Stimulated activated CD4-positive, alpha-beta T cell treated with anti-CD3 and anti-CD28 coated beads, TNF-alpha, amount 100 ng/mL, for 4 hours (primary cell): ENCODE results near the gene GABRB2.

Source experiments
- DNase-seq, 3 experiments: peaks; one replicate each; pipeline ENCODE4 v3.0.0-alpha.2; 2020; ENCODE audit warnings: low read depth in 3 of 3

The GABRB2 gene

GRCh38 chr5:161387121-161387520 lies 159.4 kb downstream of the GABRB2 start:
- no peak for DNase-seq

- no peak for DNase-seq
These were observed 161.5 kb downstream of the GABRB2 start for GRCh38 chr5:161385027-161385426.

- no peak for DNase-seq
These were observed 163.8 kb downstream of the GABRB2 start for GRCh38 chr5:161382685-161383084.

- DNase-seq: no peak
These were observed 166.0 kb downstream of the GABRB2 start for GRCh38 chr5:161380486-161380885.

- no peak for DNase-seq
These were observed 167.8 kb downstream of the GABRB2 start for GRCh38 chr5:161378701-161379100.

GRCh38 chr5:161376034-161376433 lies 170.5 kb downstream of the GABRB2 start:
- DNase-seq: no peak

- DNase-seq: no peak
These were observed 173.2 kb downstream of the GABRB2 start for GRCh38 chr5:161373345-161373707.

- DNase-seq: no peak
These were observed 173.7 kb downstream of the GABRB2 start for GRCh38 chr5:161372682-161373344.

GRCh38 chr5:161369022-161369421 lies 177.5 kb downstream of the GABRB2 start:
- no peak for DNase-seq

GRCh38 chr5:161358446-161358845 lies 188.1 kb downstream of the GABRB2 start:
- no peak for DNase-seq

GRCh38 chr5:161344234-161344633 lies 202.3 kb downstream of the GABRB2 start:
- DNase-seq: no peak

- DNase-seq: no peak
These were observed 203.6 kb downstream of the GABRB2 start for GRCh38 chr5:161342886-161343285.

- DNase-seq: no peak
These were observed 206.5 kb downstream of the GABRB2 start for GRCh38 chr5:161340012-161340411.

GRCh38 chr5:161333194-161333880 lies 213.2 kb downstream of the GABRB2 start:
- no peak for DNase-seq

- no peak for DNase-seq
These were observed 214.2 kb downstream of the GABRB2 start for GRCh38 chr5:161332343-161332742.

GRCh38 chr5:161314033-161314432 lies 232.5 kb downstream of the GABRB2 start:
- DNase-seq: no peak

GRCh38 chr5:161312882-161313281 lies 233.6 kb downstream of the GABRB2 start:
- no peak for DNase-seq

GRCh38 chr5:161311965-161312364 lies 234.6 kb downstream of the GABRB2 start:
- DNase-seq: no peak

GRCh38 chr5:161311146-161311708 lies 235.3 kb downstream of the GABRB2 start:
- DNase-seq: no peak

- no peak for DNase-seq
These were observed 240.1 kb downstream of the GABRB2 start for GRCh38 chr5:161306351-161306995.

GRCh38 chr5:161305601-161306000 lies 240.9 kb downstream of the GABRB2 start:
- DNase-seq: no peak

GRCh38 chr5:161302559-161302958 lies 244.0 kb downstream of the GABRB2 start:
- no peak for DNase-seq

GRCh38 chr5:161301586-161301985 lies 244.9 kb downstream of the GABRB2 start:
- no peak for DNase-seq
